Lung (tissue), 12 donors: ENCODE results near the gene SUSD2. TPM values are rescaled to one million over a fixed set of nuclear protein-coding genes. Genes with fewer than 3 reads are reported as not detected.
"Not testable (repeated sequence)": the region's sequence is repeated elsewhere in the genome, so short reads cannot be mapped to it uniquely, and the experiment has no call there.

Experiments
- ATAC-seq: fragments of 200-7000 bp; cut with Tn5 transposase; one replicate; pipeline ENCODE4 v1.9.1; 2020; ENCODE audit warnings: moderate number of reproducible peaks; ENCODE audit not compliant: insufficient read depth, low FRiP score
- DNase-seq, 3 donors: peaks; one replicate each; pipeline ENCODE4 v3.0.0-alpha.2; 2013 to 2017
- H3K27ac ChIP-seq, 2 donors: one replicate each; pipeline ENCODE4 v1.5.1; 2013; ENCODE audit warnings: mild to moderate bottlenecking in 2 of 2, moderate library complexity in 2 of 2, control low read depth in 1 of 2, inconsistent platforms in 1 of 2, low read depth in 1 of 2, low read length in 1 of 2
- H3K27me3 ChIP-seq, 3 donors: one replicate each; pipeline ENCODE4 v1.5.1; 2013; ENCODE audit warnings: low read length in 2 of 3; ENCODE audit not compliant: control insufficient read depth in 3 of 3, insufficient read depth in 3 of 3
- H3K36me3 ChIP-seq, 4 donors: one replicate each; pipeline ENCODE4 v1.5.1; 2013; ENCODE audit warnings: low read length in 4 of 4, mild to moderate bottlenecking in 1 of 4, moderate library complexity in 1 of 4; ENCODE audit not compliant: control insufficient read depth in 4 of 4, insufficient read depth in 4 of 4
- H3K4me1 ChIP-seq, 5 donors: one replicate each; pipeline ENCODE4 v1.5.1; 2013; ENCODE audit warnings: low read length in 5 of 5, mild to moderate bottlenecking in 2 of 5, moderate library complexity in 1 of 5; ENCODE audit not compliant: control insufficient read depth in 5 of 5, insufficient read depth in 5 of 5
- H3K4me3 ChIP-seq: one replicate; pipeline ENCODE4 v1.5.1; 2013; ENCODE audit warnings: mild to moderate bottlenecking, control low read depth, moderate library complexity
- H3K9ac ChIP-seq, 2 donors: one replicate each; pipeline ENCODE4 v1.5.1; 2013; ENCODE audit warnings: low read length in 2 of 2, control low read depth in 1 of 2; ENCODE audit not compliant: insufficient read depth in 1 of 2
- H3K9me3 ChIP-seq, 4 donors: one replicate each; pipeline ENCODE4 v1.5.1; 2013; ENCODE audit warnings: low read length in 3 of 4, mild to moderate bottlenecking in 1 of 4, moderate library complexity in 1 of 4; ENCODE audit not compliant: control insufficient read depth in 4 of 4, insufficient read depth in 3 of 4
- CTCF ChIP-seq: IDR thresholded peaks from 2 replicates; pipeline ENCODE4 v1.5.1; 2012; ENCODE audit warnings: mild to moderate bottlenecking; ENCODE audit errors: control extremely low read depth, extremely low read depth
- WGBS, 2 donors: extraction: QIAGEN DNeasy Blood & Tissue Kit; methylation state at CpG; one replicate each; pipeline ENCODE4 v1.1.7; 2013; 5-methylcytosine and 5-hydroxymethylcytosine counted together
- polyA plus RNA-seq, 2 donors: library from polyadenylated mRNA; stranded (reverse); fragments of 200-250 nt; gene quantifications; one replicate each; pipeline ENCODE4 v1.2.1, GENCODE V29; 2013
- total RNA-seq, 2 donors: library from RNA; depleted of rRNA in 1 of 2; stranded (reverse); fragments of >200 nt in 1 of 2; gene quantifications; one replicate each; pipeline ENCODE4 v1.2.1, GENCODE V29; 2014 to 2021
- donor health status: control.
- donor health status: control.
- donor health status: Bipolar disorder and iron deficiency.
- donor health status: healthy.
- donor health status: DM: yes; HTN: yes; CAD: no.

SUSD2 gene
- total and polyA plus RNA-seq, 4 donors = 15.9 to 192 (median 49.7) TPM

- Histone ChIP-seq H3K9ac (no peak overlapping the region), H3K4me1 (peaks cover 0 to 5% (median 0%) of the 10 kb centered on the region in 5 donors), H3K27ac (peak overlapping the region in 1 of 2 donors; percentile 50), H3K9me3 (no peaks in the 10 kb centered on the region), H3K27me3 (no peaks in the 10 kb centered on the region), H3K36me3 (peaks cover 0 to 22% (median 3%) of the 10 kb centered on the region in 4 donors), H3K4me3 (no peak overlapping the region)
- no peak for TF ChIP-seq CTCF
- ATAC-seq (no peak), DNase-seq (peak in 2 of 3 donors; percentile 22 to 23)
- WGBS, 2 donors = 66 to 78% methylated on average over 20 of the region's 20 CpGs
These were observed 961 bp downstream of the SUSD2 start for GRCh38 chr22:24181996-24182899.

GRCh38 chr22:24182900-24183246, 1.6 kb downstream of the SUSD2 start:
- H3K4me3 ChIP-seq, DNase-seq, H3K27me3 ChIP-seq, ATAC-seq, H3K27ac ChIP-seq, H3K4me1 ChIP-seq, H3K9me3 ChIP-seq: not testable (repeated sequence)
- peak overlapping the region in 1 of 2 donors; percentile 25 for H3K9ac ChIP-seq
- peaks cover 0 to 19% (median 3%) of the 10 kb centered on the region in 4 donors for H3K36me3 ChIP-seq
- WGBS, 2 donors = 75 to 88% methylated on average over 10 to 11 of the region's 11 CpGs

- H3K27me3 ChIP-seq = no peaks in the 10 kb centered on the region
- WGBS, 2 donors = 67 to 88% methylated on average over 19 to 24 of the region's 24 CpGs
- no peak for TF ChIP-seq CTCF
- peak overlapping the region in 1 of 2 donors; percentile 19 for H3K27ac ChIP-seq
- ATAC-seq (peak; percentile 31), DNase-seq (no peak)
- no peak overlapping the region for H3K4me3 ChIP-seq
- H3K36me3 ChIP-seq = peaks cover 0 to 16% (median 0%) of the 10 kb centered on the region in 4 donors
- no peaks in the 10 kb centered on the region for H3K9me3 ChIP-seq
- H3K9ac ChIP-seq = peak overlapping the region in 1 of 2 donors; percentile 25
- H3K4me1 ChIP-seq = peaks cover 0 to 5% (median 0%) of the 10 kb centered on the region in 5 donors
These were observed 2.2 kb downstream of the SUSD2 start for GRCh38 chr22:24183321-24184031.
